Lower lobe of right lung (tissue), 2 donors: ENCODE data around the gene NEAT1. TPM values are rescaled to one million over a fixed set of nuclear protein-coding genes. Genes with fewer than 3 reads are reported as not detected.

Experiments
- ATAC-seq, 2 donors: fragments of 200-7000 bp; cut with Tn5 transposase; one replicate each; pipeline ENCODE4 v1.9.1; 2020 to 2022; ENCODE audit warnings: mild to moderate bottlenecking in 2 of 2, moderate library complexity in 2 of 2
- DNase-seq: peaks from one replicate; pipeline ENCODE4 v3.0.0-alpha.2; 2020
- H3K27ac ChIP-seq: fragments of 200-600 bp; one replicate; pipeline ENCODE4 v1.8.0; 2022
- H3K27me3 ChIP-seq: fragments of 200-600 bp; one replicate; pipeline ENCODE4 v1.8.0; 2022; ENCODE audit warnings: low read depth
- H3K36me3 ChIP-seq: fragments of 200-600 bp; one replicate; pipeline ENCODE4 v1.8.0; 2022; ENCODE audit warnings: mild to moderate bottlenecking
- H3K4me1 ChIP-seq: fragments of 200-600 bp; one replicate; pipeline ENCODE4 v1.8.0; 2022
- H3K4me3 ChIP-seq: fragments of 200-600 bp; one replicate; pipeline ENCODE4 v1.8.0; 2022; ENCODE audit warnings: mild to moderate bottlenecking
- H3K9me3 ChIP-seq: fragments of 200-600 bp; one replicate; pipeline ENCODE4 v1.8.0; 2022
- intact Hi-C: fragments of 100-400 bp; cut with DNase I; formaldehyde crosslinking; loops from one replicate; pipeline ENCODE4 v1.11.0; 2022
- total RNA-seq: library from RNA; stranded (reverse); fragmentation: NEBNext Ultra II Directional; extraction: Animal tissue kit (Norgen Biotek cat#: 25700); gene quantifications from one replicate; pipeline ENCODE4 v1.2.1, GENCODE V29; 2021
- TF ChIP-seq, protein P1 (sequence below): fragments of 200-600 bp; IDR thresholded peaks from one replicate; pipeline ENCODE4 v1.8.0; 2022; ENCODE audit warnings: antibody characterized with exemption, mild to moderate bottlenecking
- donor health status: DM: no; HTN: yes; CAD: no; lungs with severe emphysema.

Gene NEAT1
- total RNA-seq, 1 donor from 2014 or later, result 980 TPM

DNA sequence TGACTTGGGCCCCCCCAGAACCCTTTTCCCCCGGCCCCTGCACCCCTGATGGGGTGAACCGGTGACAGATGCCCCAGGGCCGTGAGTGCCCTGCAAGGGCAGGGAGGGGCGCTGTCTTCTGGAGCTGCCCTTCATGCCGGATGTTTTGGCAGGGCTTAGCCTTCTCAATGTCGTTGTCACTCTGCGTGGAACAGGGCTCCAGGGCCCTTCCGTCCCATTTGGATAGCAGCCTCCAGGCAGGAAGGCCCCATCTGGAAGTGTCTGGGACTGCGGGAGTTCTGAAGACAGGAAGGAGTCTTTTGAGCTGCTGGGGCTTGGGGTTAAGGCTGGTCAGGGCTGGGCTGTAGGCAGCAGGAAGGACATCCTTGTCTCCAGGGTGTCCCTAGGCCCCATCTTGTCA, 31.6 kb upstream of the NEAT1 start:
- DNase-seq (no peak), ATAC-seq (no peak)
- peaks cover 59% of the 10 kb centered on the region for H3K4me1 ChIP-seq
- peak overlapping the region; percentile 80 for H3K27ac ChIP-seq
- intact Hi-C loops, result no loop called here
- no peaks in the 10 kb centered on the region for H3K9me3 ChIP-seq
- no peaks in the 10 kb centered on the region for H3K27me3 ChIP-seq
- peak overlapping the region; percentile 37 for H3K4me3 ChIP-seq
- peaks cover 52% of the 10 kb centered on the region for H3K36me3 ChIP-seq
- TF ChIP-seq, protein P1, sequence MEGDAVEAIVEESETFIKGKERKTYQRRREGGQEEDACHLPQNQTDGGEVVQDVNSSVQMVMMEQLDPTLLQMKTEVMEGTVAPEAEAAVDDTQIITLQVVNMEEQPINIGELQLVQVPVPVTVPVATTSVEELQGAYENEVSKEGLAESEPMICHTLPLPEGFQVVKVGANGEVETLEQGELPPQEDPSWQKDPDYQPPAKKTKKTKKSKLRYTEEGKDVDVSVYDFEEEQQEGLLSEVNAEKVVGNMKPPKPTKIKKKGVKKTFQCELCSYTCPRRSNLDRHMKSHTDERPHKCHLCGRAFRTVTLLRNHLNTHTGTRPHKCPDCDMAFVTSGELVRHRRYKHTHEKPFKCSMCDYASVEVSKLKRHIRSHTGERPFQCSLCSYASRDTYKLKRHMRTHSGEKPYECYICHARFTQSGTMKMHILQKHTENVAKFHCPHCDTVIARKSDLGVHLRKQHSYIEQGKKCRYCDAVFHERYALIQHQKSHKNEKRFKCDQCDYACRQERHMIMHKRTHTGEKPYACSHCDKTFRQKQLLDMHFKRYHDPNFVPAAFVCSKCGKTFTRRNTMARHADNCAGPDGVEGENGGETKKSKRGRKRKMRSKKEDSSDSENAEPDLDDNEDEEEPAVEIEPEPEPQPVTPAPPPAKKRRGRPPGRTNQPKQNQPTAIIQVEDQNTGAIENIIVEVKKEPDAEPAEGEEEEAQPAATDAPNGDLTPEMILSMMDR, result no peak

DNA sequence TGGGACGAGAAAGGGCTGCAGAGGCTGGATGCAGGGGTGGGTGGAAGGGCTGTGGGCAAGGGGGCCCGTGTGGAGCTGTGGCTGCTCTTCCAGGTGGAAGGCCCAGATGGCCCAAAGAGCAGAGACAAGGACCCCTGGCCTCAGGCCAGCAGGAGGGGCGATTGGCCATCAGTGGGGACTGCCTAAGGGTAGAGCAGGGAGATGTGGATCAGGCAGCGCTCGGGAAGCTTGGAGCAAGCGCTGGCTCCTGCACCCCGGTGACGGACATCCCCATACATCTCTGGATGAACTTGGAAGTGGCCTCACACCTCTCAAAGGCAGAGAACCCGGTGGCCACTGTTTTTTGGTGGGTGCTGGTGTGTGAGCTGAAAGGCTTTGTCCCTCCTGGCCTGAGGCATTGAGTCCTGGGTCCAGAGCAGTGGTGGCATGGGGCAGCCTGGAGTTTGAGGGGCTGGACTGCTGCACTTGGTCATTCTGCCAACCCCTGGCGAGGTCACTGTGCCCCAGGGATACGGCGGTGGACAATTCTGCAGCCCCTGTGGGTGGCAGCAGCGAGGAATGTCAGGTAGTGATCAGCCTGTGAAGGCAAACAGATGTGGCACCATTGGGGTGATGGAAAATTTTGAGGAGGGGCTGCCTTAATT, 30.3 kb upstream of the NEAT1 start:
- H3K27ac ChIP-seq, result peak overlapping the region; percentile 80
- no peak overlapping the region for H3K4me3 ChIP-seq
- intact Hi-C loops, result no loop called here
- TF ChIP-seq, protein P1, result no peak
- peaks cover 52% of the 10 kb centered on the region for H3K4me1 ChIP-seq
- DNase-seq, result no peak
- ATAC-seq, result no peak
- no peaks in the 10 kb centered on the region for H3K9me3 ChIP-seq
- H3K36me3 ChIP-seq, result peaks cover 63% of the 10 kb centered on the region
- no peaks in the 10 kb centered on the region for H3K27me3 ChIP-seq

DNA sequence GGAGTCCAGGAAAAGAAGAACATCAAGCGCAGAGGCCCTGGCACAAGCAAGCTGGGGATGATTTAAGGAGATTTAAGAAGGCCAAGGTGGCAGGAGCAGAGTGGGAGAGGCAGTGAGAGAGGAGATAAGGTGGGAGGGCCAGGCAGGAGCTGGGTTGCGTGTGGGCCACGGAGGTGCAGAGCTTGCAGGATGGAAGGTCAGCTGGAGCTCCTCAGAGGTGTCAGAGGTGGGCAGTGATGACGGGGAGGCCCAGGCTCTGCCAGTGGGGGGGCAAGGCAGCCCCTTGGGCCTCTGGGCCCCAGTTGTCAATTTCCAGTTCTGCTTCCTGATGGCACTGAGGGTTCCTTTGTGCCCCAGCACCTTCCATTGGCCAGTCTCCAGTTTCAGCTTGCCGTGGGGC, 29.7 kb upstream of the NEAT1 start:
- H3K27me3 ChIP-seq, result no peaks in the 10 kb centered on the region

DNA sequence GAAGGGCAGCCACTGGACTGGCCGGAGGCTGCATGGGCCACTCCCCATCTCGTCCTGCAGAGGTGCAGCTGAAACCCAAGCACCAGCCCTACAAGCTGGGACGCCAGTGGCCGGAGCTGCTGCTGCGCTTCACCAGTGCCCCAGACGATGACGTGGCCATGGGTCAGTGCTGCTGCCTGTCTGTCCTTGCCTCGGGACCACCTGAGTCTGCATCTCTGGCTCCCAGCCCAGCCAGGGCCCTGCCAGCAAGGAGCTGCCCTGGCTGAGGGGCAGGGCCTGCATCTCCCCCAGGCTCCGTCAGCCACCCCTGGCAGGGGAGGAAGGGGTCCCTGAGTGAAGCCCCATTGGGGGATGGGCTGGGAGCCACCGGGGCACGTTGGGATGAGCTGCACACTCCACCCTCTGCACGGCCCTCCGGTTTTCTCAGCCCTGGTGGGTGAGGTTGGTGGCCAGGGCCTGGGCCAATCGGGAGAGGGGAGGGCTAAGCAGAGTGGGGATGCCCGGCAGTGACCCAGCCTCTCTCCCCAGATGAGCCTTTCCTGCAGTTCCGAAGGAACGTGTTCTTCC, 29.0 kb upstream of the NEAT1 start:
- Histone ChIP-seq H3K27me3 (no peaks in the 10 kb centered on the region), H3K9me3 (no peaks in the 10 kb centered on the region), H3K27ac (no peak overlapping the region), H3K4me3 (no peak overlapping the region), H3K36me3 (peaks cover 72% of the 10 kb centered on the region), H3K4me1 (peaks cover 39% of the 10 kb centered on the region)
- no peak for DNase-seq
- no peak for ATAC-seq
- TF ChIP-seq, protein P1, result no peak
- intact Hi-C loops, result no loop called here

More for the DNA sequence above, 29.7 kb upstream of the NEAT1 start:
- no peak overlapping the region for H3K4me3 ChIP-seq
- TF ChIP-seq, protein P1, result no peak
- H3K4me1 ChIP-seq, result peaks cover 46% of the 10 kb centered on the region
- intact Hi-C loops, result no loop called here
- H3K27ac ChIP-seq, result peak overlapping the region; percentile 80
- ATAC-seq, result no peak
- H3K9me3 ChIP-seq, result no peaks in the 10 kb centered on the region
- peaks cover 69% of the 10 kb centered on the region for H3K36me3 ChIP-seq
- DNase-seq, result no peak

DNA sequence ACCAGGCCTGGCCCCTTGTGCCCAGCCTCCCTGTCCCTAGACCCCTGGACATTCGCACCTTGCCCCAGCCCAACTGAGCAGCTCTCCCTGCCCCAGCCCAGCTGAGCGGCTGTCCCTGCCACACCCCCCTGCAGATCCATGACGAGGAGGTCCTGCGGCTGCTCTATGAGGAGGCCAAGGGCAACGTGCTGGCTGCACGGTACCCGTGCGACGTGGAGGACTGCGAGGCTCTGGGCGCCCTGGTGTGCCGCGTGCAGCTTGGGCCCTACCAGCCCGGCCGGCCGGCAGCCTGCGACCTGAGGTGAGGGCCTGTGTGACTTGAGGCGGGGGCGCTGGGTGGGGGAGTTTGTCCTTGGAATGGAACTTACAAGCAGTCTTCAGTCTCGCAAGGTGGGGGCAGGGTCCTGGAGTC, 28.5 kb upstream of the NEAT1 start:
- ATAC-seq (no peak), DNase-seq (no peak)
- no peak overlapping the region for H3K27ac ChIP-seq
- H3K36me3 ChIP-seq, result peaks cover 76% of the 10 kb centered on the region
- H3K9me3 ChIP-seq, result no peaks in the 10 kb centered on the region
- intact Hi-C loops, result no loop called here
- no peaks in the 10 kb centered on the region for H3K27me3 ChIP-seq
- H3K4me1 ChIP-seq, result peaks cover 34% of the 10 kb centered on the region
- TF ChIP-seq, protein P1, result no peak
- no peak overlapping the region for H3K4me3 ChIP-seq
